Adrenal gland (tissue), 12 donors: ENCODE results near the gene TMSB10. TPM values are rescaled to one million over a fixed set of nuclear protein-coding genes. Genes with fewer than 3 reads are reported as not detected.

Experiments
- DNase-seq, 7 donors: peaks; one replicate each; pipeline ENCODE4 v3.0.0-alpha.2; 2019 to 2020
- H3K27ac ChIP-seq, 5 donors: fragments of 200-600 bp; sonication (generic) in 4 of 5; 1 replicate in 3 of 5; 2 replicates in 2 of 5; pipeline versions ENCODE4 v1.5.1 to v1.8.0; 2016 to 2020; ENCODE audit warnings: mild to moderate bottlenecking in 1 of 5
- H3K27me3 ChIP-seq: fragments of 200-600 bp; 2 replicates; pipeline ENCODE4 v1.8.0; 2021
- H3K36me3 ChIP-seq, 2 donors: fragments of 200-600 bp; replicated peaks in 1 of 2; 1 replicate in 1 of 2; 2 replicates in 1 of 2; pipeline versions ENCODE4 v1.5.1 to v1.8.0; 2018 to 2022
- H3K4me1 ChIP-seq, 2 donors: fragments of 200-600 bp; replicated peaks in 1 of 2; 1 replicate in 1 of 2; 2 replicates in 1 of 2; pipeline versions ENCODE4 v1.5.1 to v1.8.0; 2018 to 2021
- H3K4me3 ChIP-seq, 4 donors: fragments of 200-600 bp; sonication (generic) in 3 of 4; one replicate each; pipeline ENCODE4 v1.5.1; 2016 to 2018
- H3K9me3 ChIP-seq, 3 donors: fragments of 200-600 bp; sonication (generic) in 1 of 3; replicated peaks in 1 of 3; 1 replicate in 2 of 3; 2 replicates in 1 of 3; pipeline versions ENCODE4 v1.5.1 to v1.8.0; 2016 to 2021
- CTCF ChIP-seq, 6 experiments: fragments of 450-650 bp in 4 of 6; fragments of 200-600 bp in 2 of 6; sonication (generic) in 1 of 6; IDR thresholded peaks; 1 replicate in 5 of 6; 2 replicates in 1 of 6; pipeline versions ENCODE4 v1.5.1 to v1.8.0; 2016 to 2021; ENCODE audit warnings: antibody characterized with exemption in 6 of 6, mild to moderate bottlenecking in 2 of 6, moderate library complexity in 1 of 6
- POLR2A ChIP-seq, 2 donors: fragments of 450-650 bp; IDR thresholded peaks; one replicate each; pipeline ENCODE4 v1.6.1; 2017; ENCODE audit warnings: antibody characterized with exemption in 2 of 2, mild to moderate bottlenecking in 2 of 2, moderate library complexity in 1 of 2
- WGBS, 4 donors: extraction: QIAGEN DNeasy Blood & Tissue Kit in 2 of 4; methylation state at CpG; one replicate each; pipeline versions ENCODE4 v1.1.5 to v1.1.7; 2013 to 2017; 5-methylcytosine and 5-hydroxymethylcytosine counted together
- intact Hi-C, 2 donors: fragments of 100-400 bp; cut with DNase I; formaldehyde crosslinking; loops; one replicate each; pipeline versions ENCODE4 v1.14.1 to v1.15.0; 2022 to 2023
- polyA plus RNA-seq, 3 donors: library from polyadenylated mRNA; stranded (reverse); fragments of 200-250 nt in 2 of 3; fragments of 350-450 nt in 1 of 3; fragmentation: Illumina TruSeq in 1 of 3; extraction: RNeasy Lipid Tissue Mini Kit (QIAGEN cat#74804) in 1 of 3; gene quantifications; one replicate each; pipeline ENCODE4 v1.2.3, GENCODE V29; 2013 to 2014
- total RNA-seq, 9 donors: library from RNA; depleted of rRNA in 4 of 9; stranded (reverse); fragments of >200 nt in 4 of 9; fragments of 120-200 nt in 1 of 9; fragmentation: NEBNext Ultra II Directional in 1 of 9; extraction: Animal tissue kit (Norgen Biotek cat#: 25700) in 1 of 9; gene quantifications; one replicate each; pipeline versions ENCODE4 v1.1.0 to v1.2.4, GENCODE V29; 2013 to 2023
- donor health status: healthy with polysubstance abuse.
- donor health status: Bipolar disorder and iron deficiency.
- donor health status: DM: yes; HTN: yes; CAD: no.
- donor health status: DM: no; HTN: no; CAD: no.
- donor health status: DM: no; HTN: no; CAD: no.
- donor health status: DM: yes; HTN: yes; CAD: no.

The TMSB10 gene
- total and polyA plus RNA-seq, 12 donors: 473 to 2,004 (median 1,367) TPM

- Histone ChIP-seq H3K27me3 (peaks cover 30% of the 10 kb centered on the region), H3K9me3 (no peaks in the 10 kb centered on the region), H3K4me1 (peaks cover 16 to 21% of the 10 kb centered on the region in 2 donors), H3K36me3 (no peaks in the 10 kb centered on the region), H3K27ac (no peak overlapping the region), H3K4me3 (no peak overlapping the region)
- peak in 1 of 7 donors; percentile 6 for DNase-seq
- TF ChIP-seq POLR2A (IDR thresholded peaks at IDR 0.05) (no peak), CTCF (IDR thresholded peaks at IDR 0.05) (no peak)
- WGBS, 4 donors: 78 to 91% (median 82%) methylated on average over 4 of the region's 4 CpGs
- intact Hi-C loops: loop anchor here in 1 of 2 donors (5.0 kb wide), 1 partner anchor 386 kb away; no protein-coding TSS in a partner anchor
Measured at GRCh38 chr2:84882775-84883550, 22.5 kb upstream of the TMSB10 start.

GRCh38 chr2:84884449-84884848 is 21.0 kb upstream of the TMSB10 start:
- TF ChIP-seq POLR2A (IDR thresholded peaks at IDR 0.05): no peak
- TF ChIP-seq CTCF (IDR thresholded peaks at IDR 0.05): no peak
- Histone ChIP-seq H3K27me3 (peaks cover 26% of the 10 kb centered on the region), H3K27ac (no peak overlapping the region), H3K36me3 (no peaks in the 10 kb centered on the region), H3K4me3 (no peak overlapping the region), H3K9me3 (no peaks in the 10 kb centered on the region), H3K4me1 (peaks cover 21 to 32% of the 10 kb centered on the region in 2 donors)
- DNase-seq: no peak
- intact Hi-C loops: loop anchor here in 1 of 2 donors (5.0 kb wide), 1 partner anchor 387 kb away; no protein-coding TSS in a partner anchor

- intact Hi-C loops: no loop called here
- whole genome bisulfite sequencing, 4 donors: 88 to 100% (median 94%) methylated on average over 2 of the region's 2 CpGs
- TF ChIP-seq POLR2A (IDR thresholded peaks at IDR 0.05) (no peak), CTCF (IDR thresholded peaks at IDR 0.05) (no peak)
- H3K27me3 ChIP-seq: peaks cover 20% of the 10 kb centered on the region
- peak in 1 of 7 donors; percentile 23 for DNase-seq
- H3K36me3 ChIP-seq: no peaks in the 10 kb centered on the region
- H3K9me3 ChIP-seq: no peaks in the 10 kb centered on the region
- peaks cover 21 to 29% of the 10 kb centered on the region in 2 donors for H3K4me1 ChIP-seq
- H3K27ac ChIP-seq: no peak overlapping the region
- H3K4me3 ChIP-seq: no peak overlapping the region
Measured at GRCh38 chr2:84885111-84885510, 20.3 kb upstream of the TMSB10 start.

DNA sequence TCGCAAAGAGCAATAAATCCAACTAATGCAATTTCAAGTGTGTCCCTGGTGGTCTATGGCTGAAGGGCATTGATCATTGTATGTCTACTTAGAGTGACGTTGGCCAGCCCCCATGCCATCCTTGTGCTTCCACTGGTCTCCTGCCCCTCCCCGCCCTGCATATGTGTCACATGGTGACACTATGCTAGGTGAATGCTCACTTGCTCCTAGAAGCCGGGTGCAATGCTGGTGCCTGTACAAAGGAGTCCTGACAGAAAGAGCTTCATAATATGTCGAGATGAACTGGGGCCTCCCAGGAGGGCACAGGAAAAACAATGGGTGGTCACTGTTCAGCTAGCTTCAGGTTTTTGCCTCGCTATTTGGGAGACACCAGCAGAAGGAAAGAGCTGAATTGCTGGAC is 18.7 kb upstream of the TMSB10 start:
- 82 to 92% (median 91%) methylated on average over 5 to 6 of the region's 6 CpGs for WGBS, 4 donors
- H3K9me3 ChIP-seq: no peaks in the 10 kb centered on the region
- peak in 1 of 7 donors; percentile 39 for DNase-seq
- H3K4me1 ChIP-seq: peaks cover 7 to 12% of the 10 kb centered on the region in 2 donors
- peaks cover 5% of the 10 kb centered on the region for H3K27me3 ChIP-seq
- TF ChIP-seq POLR2A (IDR thresholded peaks at IDR 0.05) (no peak), CTCF (IDR thresholded peaks at IDR 0.05) (no peak)
- intact Hi-C loops: no loop called here
- no peak overlapping the region for H3K27ac ChIP-seq
- no peaks in the 10 kb centered on the region for H3K36me3 ChIP-seq
- no peak overlapping the region for H3K4me3 ChIP-seq
